GM12873 (cell line): ENCODE measurements around the gene ADGRD1.

Experiments
- CTCF ChIP-seq: IDR thresholded peaks from 2 replicates; pipeline ENCODE4 v1.5.1; 2012; ENCODE audit warnings: low read depth, mild to moderate bottlenecking, moderate library complexity, low read length, control low read depth; ENCODE audit not compliant: insufficient read depth; ENCODE audit errors: missing control alignments

ADGRD1 gene

DNA sequence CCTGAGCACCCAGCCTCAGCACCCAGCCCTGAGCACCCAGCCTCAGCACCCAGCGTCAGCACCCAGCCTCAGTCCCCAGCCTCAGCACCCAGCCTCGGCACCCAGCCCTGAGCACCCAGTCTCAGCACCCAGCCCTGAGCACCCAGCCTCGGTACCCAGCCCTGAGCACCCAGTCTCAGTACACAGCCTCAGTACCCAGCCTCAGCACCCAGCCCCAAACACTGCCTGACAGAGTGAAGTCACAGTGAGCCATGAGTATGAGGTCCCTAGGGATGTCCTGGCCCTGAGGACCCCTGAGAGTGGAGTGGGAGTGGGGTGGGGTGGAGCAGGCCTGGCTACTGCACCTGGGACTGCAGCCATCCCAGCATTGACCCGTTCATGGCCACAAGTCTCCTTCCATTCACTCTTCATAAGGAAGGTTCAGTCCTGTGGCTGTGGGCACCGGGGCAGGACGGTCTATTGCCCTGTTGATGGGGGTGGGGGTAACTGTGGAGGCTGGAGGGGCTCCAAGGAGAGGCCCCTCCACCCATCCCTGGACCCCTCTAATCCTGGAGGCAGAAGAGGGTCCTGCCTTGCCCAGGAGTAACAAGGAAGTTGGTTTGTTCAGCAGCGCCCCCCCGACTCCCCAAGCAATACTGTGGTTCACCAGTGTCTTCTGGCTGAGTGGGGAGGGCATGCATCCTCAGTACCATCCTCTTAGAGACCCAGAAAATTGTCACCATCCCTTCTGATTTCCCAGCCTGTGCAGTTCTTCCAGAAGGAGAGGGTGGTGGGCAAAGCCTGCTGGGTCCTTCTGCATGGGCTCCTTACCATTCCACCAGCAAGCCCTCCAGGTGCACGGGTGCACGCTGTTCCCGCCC lies 140.5 kb downstream of the ADGRD1 start:
- TF ChIP-seq CTCF = no peak

GRCh38 chr12:131094831-131095805 lies 141.4 kb downstream of the ADGRD1 start:
- TF ChIP-seq CTCF = no peak

- no peak for TF ChIP-seq CTCF
These were observed 142.3 kb downstream of the ADGRD1 start for GRCh38 chr12:131095826-131096680.

- TF ChIP-seq CTCF = no peak
These were observed 143.0 kb downstream of the ADGRD1 start for GRCh38 chr12:131096681-131097181.

GRCh38 chr12:131097202-131098177 lies 143.8 kb downstream of the ADGRD1 start:
- TF ChIP-seq CTCF = no peak
